NCI-H1930 (cell line): ENCODE measurements around the gene NKX2-1.

Source experiments
- DNase-seq, 2 experiments: peaks; one replicate each; lab custom pipeline; 2025; lab: John Stamatoyannopoulos, UW

The NKX2-1 gene

GRCh38 chr14:36518031-36518585 is 1.9 kb downstream of the NKX2-1 start:
- no peak for DNase-seq

- no peak for DNase-seq
Measured at GRCh38 chr14:36517242-36518030, 2.6 kb downstream of the NKX2-1 start.

GRCh38 chr14:36516719-36517241 is 3.3 kb downstream of the NKX2-1 start:
- no peak for DNase-seq

GRCh38 chr14:36515896-36516718 is 3.9 kb downstream of the NKX2-1 start:
- DNase-seq: no peak

- no peak for DNase-seq
Measured at GRCh38 chr14:36515105-36515593, 4.9 kb downstream of the NKX2-1 start.

GRCh38 chr14:36514278-36515104 is 5.5 kb downstream of the NKX2-1 start:
- DNase-seq: no peak

- no peak for DNase-seq
Measured at GRCh38 chr14:36513451-36514277, 6.4 kb downstream of the NKX2-1 start.

GRCh38 chr14:36513012-36513420 is 7.0 kb downstream of the NKX2-1 start:
- no peak for DNase-seq

- no peak for DNase-seq
Measured at GRCh38 chr14:36512585-36513003, 7.4 kb downstream of the NKX2-1 start.

GRCh38 chr14:36511981-36512584 is 7.9 kb downstream of the NKX2-1 start:
- DNase-seq: no peak

- DNase-seq: no peak
Measured at GRCh38 chr14:36510874-36511273, 9.2 kb downstream of the NKX2-1 start.

GRCh38 chr14:36510078-36510799 is 9.8 kb downstream of the NKX2-1 start:
- DNase-seq: no peak

- DNase-seq: no peak
Measured at GRCh38 chr14:36509069-36509917, 10.7 kb downstream of the NKX2-1 start.

- DNase-seq: no peak
Measured at GRCh38 chr14:36508418-36509068, 11.5 kb downstream of the NKX2-1 start.

GRCh38 chr14:36507847-36508417 is 12.1 kb downstream of the NKX2-1 start:
- no peak for DNase-seq

- DNase-seq: no peak
Measured at GRCh38 chr14:36506732-36507614, 13.1 kb downstream of the NKX2-1 start.
